GM03348 (cell line): ENCODE results near the gene TBC1D1.

Experiments
- DNase-seq: peaks from one replicate; pipeline ENCODE4 v3.0.0; 2012; ENCODE audit warnings: low spot score

TBC1D1 gene

DNA sequence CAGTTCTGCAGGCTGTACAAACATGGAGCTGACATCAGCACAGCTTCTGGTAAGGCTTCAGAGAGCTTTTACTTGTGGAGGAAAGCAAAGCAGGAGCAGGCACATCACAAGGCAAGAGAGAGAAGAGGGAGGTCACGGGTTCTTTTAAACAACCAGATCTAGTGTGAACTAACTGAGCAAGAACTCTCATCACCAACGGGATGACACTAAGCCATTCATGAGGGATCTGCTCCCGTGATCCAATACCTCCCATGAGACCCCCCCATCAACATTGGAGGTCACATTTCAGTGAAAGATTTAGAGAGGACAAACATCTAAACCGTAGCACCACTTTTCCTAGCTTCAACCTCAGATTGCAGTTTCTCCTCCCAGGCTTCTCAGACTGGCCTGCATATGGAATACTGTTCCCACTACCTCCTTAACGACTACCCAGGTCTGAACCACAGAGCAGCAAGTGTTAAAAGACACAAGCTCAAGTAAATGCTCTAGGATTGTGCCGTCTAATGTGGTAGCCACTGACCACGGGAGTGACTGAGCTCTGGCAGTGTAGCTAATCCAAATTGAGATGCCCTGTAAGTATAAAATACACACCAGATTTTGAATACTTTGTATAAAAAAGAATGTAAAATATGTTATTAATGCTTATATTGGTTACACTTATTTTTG, 262.0 kb downstream of the TBC1D1 start:
- DNase-seq: no peak

DNA sequence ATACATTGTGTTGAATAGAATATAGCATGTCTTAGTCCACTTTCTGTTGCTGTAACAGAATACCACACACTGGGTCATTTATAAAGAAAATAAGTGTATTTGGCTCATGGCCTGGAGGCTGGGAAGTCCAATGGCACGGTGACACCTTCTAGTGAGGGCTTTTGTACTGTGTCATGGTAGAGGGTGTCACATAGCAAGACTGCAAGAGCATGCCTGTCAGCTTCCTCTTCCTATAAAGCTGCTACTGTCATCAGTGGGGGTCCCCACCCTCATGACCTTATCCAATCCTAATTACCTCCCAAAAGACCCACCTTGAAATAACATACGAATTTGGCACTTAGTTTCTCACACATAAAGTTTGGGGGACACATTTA, 262.5 kb downstream of the TBC1D1 start:
- DNase-seq: no peak

DNA sequence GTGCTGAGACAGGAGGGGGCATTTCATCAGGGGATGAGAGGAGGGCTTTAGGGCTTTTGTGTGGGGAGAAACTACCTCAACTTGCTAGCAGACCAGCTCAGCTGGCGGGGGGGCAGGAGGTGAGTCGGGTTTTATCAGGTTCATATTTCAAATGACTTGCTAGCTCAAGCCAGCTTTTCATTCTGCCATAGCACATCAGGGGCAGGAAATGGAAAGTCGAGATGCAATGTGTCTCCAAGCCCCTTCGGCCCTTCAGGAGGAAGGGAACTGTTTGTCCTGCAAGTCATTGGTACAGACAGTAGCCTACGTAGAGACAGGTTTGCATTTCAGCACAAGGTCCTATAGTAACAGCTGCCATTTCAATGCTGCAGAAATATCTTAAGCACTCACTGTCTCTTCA, 263.4 kb downstream of the TBC1D1 start:
- no peak for DNase-seq

DNA sequence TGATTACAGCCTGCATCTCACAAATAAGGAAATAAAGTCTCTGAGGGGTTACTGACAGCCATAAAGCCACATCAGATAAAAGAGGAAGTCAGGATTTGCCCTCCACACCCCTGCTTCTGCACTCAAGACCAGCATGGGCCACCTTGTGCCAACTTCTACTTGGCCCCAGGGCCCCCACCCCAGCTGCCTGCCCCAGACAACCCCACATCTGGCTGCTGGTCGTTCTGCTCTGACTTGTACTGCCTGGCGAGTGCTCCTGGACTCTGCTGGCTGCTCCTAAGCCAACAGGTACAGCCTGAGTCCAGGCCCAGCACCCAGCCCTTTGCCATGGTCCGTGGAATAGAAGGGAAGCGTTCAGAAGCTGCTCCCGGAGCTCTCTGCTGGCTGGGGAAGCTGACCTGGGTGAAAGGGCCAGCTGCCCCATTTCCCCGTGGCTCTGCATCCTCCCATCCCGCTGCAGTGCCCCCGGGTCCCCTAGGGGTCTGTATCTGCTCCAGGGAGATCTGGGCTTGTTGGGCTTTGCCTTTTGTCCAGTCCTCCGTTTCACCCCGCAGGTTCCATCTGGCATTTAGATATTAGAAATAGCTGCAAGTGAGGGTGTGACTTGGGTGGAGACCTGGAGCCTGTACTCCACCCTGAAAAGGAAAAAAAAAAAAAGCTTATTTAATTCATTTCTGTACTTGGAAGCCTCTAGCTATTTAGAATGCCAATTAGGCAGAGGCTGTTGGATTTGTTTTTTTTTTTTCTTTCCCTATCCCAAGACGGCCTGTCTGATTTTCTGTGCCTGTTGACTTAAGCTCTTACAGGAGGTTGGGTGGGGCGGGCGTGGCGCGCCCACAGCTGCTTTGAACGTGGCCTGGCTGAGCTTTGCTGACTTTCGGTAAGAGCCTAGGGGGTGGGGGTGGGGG, 264.1 kb downstream of the TBC1D1 start:
- no peak for DNase-seq

DNA sequence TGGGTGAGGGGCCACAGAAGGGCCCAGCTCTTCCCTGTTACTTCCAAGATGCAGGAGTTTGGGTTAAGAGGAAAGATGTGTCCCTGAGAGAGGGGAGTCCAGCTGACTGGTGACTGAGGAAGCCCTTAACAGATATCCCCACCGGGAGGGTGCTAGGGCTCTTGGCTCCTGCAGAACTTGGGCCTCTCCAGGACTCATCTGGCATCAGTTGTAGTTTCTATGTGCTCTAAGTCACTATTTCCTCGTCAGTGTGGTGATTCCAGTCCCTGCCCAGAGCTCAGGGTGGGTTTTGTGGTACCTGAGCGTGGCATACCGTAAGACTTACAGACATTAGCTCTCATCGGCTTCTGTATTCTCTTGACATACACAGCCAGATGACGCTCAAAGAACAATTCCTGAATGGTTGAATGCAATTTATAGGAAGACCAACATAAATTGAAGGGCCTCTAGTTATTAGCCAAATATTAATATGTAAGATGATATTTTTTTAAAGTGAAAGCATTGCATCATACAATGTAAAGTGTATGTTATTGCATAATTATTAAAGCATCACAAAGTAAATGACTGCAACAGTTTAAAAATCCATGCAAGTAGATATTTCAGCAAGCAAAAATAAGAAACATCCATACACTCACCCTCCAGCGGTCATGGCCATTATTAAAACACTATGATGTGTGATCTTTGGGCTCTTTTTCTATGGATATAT, 264.9 kb downstream of the TBC1D1 start:
- no peak for DNase-seq

DNA sequence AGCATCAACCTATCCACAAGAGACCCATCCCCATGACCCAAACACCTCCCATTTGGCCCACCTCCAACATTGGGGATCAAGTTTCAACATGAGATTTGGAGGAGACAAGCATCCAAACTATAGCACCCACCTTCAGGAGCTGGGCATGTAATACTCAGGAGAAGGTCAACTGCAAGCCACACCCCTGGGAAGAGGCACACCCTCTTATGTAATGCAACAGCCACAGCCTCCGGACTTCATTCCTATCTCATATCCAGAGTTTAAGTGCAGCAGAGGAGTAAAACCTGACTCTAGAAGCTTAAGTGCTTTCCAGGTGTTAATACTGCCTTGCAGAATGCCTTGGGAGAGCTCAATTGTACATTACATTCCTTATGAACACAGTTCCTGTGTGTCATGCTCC, 266.7 kb downstream of the TBC1D1 start:
- no peak for DNase-seq

DNA sequence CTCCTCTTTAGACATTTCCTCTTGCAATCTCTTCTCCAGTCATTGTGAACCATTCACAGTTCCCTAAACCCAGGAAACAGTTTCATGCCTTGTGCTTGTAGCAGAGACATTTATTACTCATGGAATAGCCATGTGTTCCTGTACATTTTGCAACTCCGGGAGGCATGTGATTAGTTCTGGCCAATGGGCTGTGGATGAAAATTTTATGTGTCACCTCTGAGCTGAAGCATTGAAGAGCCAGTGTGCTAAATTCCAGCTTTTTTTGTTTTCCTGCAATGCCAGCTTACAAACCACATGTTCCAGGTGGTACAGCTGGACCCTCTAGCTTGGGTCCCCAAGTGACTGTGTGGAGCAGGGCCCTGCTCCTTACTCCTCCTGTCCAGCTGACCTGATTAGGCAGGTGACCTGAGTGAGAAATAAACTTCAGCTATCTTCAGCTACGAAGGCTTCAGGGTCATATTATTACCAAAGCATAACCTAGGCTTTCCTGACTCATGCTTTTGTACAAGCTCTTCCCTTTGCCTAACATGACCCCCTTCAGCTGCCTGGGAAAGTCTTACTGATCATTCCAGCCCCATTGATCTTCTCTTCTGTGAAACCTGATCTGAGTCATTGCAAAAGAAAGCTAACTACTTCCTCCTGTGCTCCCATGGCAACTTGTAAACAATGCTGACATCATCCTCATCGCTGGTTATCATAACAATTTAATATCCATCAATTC, 269.8 kb downstream of the TBC1D1 start:
- peak; percentile 87 for DNase-seq

DNA sequence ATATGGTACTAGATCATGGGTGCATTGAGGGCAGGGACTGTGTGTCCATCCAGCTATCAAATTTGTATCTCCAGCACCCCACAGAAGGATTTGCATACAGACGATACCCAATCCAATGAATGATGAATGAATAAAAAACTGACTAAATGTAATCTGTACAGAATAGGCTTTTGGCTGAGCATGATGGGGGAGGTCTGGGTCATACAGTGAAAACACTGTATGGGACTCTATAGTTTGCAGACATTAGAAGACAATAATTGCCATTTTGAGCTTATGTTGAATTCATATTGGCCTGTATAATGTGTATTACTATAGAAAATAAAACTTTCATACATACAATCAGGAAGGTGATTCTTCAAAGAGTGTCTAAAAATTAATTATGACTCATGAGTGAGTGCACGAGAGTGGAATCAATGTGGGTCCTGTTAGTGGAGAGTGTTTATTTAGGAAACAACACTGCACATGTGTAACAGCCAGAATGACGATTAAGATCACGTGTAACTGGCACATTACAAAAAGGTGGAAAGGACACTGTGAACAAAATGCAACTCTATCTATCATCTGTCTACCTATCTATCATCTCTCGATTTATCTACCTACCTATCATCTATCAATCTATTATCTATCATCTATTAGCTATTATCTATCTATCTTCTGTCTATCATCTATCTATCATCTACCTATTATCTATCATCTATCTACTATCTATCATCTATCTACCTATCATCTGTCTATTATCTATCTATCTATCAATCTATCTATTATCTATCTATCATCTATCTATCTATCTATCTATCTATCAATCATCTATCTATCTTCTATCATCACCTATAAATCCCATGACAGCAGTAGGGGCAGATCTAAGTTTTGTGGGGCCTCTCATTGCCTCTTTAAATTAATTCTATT, 270.6 kb downstream of the TBC1D1 start:
- no peak for DNase-seq

DNA sequence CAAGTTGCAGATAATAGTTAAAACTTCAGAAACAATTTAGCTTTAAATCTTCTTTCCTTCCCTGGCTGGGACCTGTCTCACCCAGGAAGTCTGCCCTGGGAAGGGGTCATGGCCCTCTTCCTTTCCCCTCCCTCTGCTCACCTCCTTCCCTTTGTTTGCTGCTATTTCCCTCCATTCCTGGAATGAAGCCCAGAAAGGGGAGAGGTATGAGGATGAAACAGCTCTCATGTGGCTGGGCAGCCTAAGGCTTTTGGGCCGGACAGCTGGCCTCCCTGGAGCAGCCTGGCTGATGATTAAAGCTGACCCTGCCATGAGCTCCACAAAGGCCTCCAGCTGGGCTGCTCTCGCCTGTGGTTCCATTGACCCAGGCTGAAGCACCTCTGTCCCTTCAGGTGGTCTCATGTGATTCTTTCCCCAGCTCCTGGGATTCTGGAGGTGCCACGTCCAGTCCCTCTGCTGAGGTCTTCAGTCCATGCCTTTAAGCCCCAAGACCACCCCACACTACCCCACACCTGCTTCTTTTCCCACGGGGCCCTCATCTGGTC, 271.4 kb downstream of the TBC1D1 start:
- no peak for DNase-seq

DNA sequence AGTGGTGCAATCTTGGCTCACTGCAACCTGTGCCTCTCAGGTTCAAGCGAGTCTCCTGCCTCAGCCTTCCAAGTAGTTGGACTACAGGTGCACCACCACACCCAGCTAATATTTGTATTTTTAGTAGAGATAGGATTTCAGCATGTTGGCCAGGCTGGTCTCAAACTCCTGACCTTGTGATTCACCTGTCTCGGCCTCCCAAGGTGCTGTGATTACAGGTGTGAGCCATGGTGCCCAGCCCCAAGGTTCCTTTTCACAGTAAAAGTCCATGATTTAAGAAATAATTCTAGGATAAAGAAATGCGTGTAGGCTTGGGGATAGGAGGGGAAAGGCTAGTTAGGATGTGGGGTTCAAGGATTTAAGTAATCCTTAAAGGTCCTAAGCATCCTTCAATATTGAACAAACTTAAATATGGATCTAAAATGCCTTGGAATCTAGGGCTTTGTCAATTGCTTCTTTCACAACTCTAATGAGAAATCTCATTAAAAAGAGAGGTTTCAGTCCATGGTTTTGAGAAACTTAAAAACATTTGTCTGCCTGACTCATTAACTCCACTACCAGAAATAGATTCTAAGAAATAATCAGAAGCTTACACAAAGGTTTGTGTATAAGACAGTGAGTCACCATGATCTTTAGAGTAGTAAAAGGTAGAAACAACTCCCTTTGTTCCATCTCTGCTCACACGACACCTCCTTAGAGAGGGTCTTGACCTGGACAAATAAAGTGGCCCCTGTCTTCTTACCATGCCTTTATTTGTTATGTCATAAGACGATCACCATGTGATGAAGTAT, 272.5 kb downstream of the TBC1D1 start:
- no peak for DNase-seq

DNA sequence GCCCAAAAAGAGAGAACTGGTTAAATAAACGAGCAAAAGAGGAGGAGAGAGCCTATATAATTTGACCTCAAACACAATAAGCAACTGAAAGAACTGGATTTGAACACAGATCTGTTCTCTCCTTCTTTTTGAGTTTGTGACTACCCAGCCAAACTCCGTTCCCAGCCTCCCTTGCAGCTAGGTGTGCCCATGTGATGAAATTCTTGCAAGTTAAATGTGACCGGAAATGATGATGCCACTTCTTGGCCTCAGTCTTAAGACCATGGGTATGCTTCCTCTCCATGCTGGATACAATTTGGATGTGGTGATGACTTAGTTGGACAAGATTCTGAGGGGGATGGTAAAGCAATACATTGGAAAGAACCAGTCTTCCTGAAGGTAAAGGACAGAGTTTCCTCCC, 273.5 kb downstream of the TBC1D1 start:
- no peak for DNase-seq

DNA sequence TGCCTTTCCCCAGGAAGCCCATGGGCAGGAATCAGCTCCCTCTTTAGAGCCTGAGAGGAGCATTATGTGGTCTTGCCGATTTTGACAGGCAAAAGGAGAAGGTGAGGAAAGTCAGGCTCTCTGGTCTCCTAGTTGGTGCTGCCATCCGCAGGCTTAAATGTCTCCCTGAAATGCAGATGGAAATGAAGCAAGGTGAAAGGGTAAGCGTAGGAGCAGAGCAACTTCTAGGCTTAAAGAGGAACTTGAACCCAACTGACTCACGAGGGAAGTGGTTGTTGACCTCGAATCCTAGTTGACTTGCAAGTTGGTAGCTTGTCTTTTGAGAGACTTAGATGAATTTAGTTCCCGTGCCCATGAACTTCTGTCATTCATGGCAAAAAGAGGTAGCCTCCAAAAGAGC, 275.2 kb downstream of the TBC1D1 start:
- no peak for DNase-seq

DNA sequence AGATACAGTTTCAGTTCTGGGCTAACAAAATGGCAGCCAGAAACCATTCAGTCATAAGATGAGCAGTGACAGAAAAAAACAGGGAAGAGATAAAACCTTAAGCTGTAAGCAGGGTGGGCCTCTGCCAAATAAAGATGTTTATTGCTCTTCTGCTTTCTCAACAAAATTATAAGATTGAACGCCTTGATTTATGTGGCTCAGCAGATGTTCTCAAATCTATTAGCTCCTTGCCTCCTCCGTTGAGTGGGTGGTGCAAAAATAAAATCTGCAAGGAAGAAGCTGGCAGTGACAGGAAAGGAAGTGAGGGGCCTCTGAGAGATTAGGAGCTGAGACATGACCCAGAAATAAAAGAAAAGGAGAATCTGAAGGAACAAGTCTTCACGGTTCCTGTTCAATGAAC, 275.9 kb downstream of the TBC1D1 start:
- DNase-seq: no peak

DNA sequence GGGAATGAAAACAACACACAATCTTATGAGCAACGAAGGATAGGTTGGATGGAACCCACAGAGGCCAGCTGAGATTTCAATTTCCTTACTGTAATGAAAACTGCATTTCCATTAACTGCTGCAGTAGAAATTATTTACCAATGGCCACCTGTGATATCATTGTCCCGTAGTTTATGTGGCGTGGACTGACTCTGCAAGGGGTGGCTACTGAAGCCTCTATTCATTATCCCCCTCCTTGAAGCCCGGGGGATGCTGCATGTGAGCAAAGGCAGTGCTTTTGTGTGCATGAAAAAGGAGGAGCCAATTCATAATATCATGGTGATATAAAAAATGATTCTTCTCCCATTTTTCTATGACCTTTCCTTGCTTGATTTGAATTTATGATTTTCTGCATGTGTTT, 277.1 kb downstream of the TBC1D1 start:
- no peak for DNase-seq

DNA sequence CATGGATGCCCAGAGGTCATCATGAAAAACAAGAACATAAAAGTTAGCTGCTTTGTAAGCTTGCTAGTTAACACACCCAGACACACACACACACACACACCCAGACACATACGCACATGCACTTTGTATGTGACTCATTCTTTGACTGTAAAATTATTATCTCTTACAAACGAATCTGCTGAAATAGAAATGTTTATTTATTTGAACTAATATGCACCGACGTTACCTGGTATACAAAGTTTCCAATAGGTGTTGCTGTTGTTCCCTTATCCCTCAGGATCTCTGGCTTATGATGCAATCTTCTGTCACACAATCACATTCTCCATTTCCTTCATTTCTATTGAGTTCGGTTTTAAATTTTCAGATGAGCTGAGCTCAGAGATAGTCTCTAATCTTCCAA, 278.6 kb downstream of the TBC1D1 start:
- no peak for DNase-seq

DNA sequence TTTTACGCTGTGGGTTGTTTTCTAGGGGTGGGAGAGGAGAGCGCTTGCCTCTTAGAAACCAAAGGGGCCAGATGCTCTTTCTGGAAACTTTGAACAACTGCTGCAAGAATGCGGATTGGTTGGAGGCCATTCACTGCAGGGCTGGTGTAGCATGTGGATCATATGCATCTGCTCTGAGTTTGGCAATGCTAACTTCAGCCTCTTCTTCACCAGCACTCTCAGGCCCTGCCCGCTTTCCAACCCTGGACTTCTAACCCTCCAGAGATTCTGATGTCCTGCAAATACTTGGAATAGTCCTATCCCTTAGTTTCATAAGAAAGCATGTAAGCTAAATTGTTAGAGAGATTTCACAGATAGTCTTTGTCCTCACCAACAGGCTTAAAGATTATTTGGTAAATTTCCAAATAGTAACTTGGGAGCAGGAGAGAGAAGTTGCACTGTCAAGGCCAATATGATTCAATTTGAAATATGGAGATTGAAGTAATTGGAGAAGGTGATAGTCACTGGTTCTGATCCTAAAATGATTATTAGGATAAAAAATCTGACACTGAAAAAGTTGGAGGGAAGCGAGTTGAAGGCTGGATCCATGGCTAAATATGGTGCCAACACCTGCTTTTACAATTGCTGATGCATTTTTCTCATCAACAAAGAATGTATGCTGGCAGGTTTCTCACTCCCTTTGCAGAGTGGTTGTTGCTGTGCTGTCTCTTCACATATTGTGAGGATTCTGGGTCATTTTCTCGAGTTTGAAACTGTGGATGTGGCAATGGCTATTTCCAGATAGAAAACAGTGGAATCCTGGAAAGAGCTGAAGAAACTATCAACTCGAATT, 279.7 kb downstream of the TBC1D1 start:
- DNase-seq: no peak

DNA sequence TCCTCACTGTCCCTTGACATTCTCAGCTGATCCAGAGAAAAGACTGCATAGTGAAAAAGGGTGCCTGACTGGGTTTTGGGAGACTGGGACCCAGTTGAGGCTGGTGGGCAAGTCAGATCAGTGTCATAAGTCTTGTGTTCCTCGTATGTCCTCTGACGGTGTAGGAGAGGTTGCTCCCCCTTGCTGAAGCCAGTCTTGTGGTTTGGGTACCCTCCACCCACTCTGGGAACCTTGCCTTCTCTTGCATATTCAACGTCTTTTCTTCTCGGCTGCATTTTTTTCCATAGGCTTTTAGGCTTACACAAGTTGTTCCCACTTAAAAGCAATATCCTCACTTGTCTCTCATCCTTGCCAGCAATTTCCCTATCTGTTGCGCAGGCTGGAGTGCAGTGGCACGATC, 281.2 kb downstream of the TBC1D1 start:
- DNase-seq: no peak

DNA sequence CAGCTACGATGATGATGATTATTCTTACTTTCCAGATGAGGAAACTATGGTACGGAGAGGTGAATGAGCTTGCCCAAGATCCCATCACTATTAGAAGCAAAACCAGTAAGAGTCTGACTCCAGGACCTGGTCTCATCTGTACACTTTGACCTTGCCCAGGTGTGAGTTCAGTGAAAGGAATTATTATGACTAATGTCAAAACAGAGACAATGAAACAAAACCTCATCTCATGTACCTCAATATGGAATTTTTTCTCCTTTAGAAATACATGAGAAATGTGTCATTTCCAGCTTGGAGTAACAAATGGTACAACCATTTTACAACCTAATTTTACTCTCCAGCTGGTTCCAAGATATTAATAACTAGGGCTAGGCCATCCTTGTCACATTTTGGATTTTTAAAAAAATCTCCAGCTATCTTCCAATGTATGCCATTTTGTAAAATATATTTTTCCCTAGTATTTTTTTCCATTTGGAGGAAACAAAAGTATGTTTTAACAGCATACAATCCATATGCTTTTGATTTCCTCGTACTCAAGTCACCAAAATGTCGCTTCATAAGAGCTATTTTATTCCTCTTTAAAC, 283.1 kb downstream of the TBC1D1 start:
- no peak for DNase-seq

DNA sequence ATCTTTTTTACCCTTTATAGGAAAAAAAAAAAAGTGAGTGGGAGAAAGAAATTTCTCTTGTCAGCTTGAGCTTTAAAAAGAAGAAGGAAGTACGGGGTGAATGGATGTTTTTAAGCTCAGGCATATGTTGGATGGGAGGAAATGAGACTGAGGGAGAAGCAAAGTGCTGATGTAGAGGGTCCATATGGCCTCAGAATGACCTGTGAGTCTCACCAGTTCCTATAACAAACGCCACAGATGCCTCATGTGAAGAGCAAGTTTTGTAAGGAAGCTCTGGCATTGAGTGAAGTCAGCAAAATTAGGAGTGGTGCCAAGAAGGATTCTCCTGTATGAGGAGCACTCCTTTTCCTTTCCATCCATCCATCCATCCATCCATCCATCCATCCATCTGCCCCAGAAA, 283.9 kb downstream of the TBC1D1 start:
- no peak for DNase-seq
